ENCODE measurements around the gene SLC7A14.

Gene SLC7A14

GRCh38 chr3:170497207-170498095 is 88.4 kb downstream of the SLC7A14 start:
- no peak for DNase-seq (ENCODE audit: low spot score)

- no peak for DNase-seq (ENCODE audit: low spot score)
Observed at GRCh38 chr3:170496868-170497140, 89.1 kb downstream of the SLC7A14 start.

GRCh38 chr3:170496026-170496867 is 89.6 kb downstream of the SLC7A14 start:
- no peak for DNase-seq (ENCODE audit: low spot score)

GRCh38 chr3:170494766-170495165 is 91.1 kb downstream of the SLC7A14 start:
- no peak for DNase-seq (ENCODE audit: low spot score)

- no peak for DNase-seq (ENCODE audit: low spot score)
Observed at GRCh38 chr3:170493712-170494182, 92.1 kb downstream of the SLC7A14 start.

GRCh38 chr3:170491901-170492300 is 94.0 kb downstream of the SLC7A14 start:
- no peak for DNase-seq (ENCODE audit: low spot score)

GRCh38 chr3:170490828-170491560 is 94.9 kb downstream of the SLC7A14 start:
- no peak for DNase-seq (ENCODE audit: low spot score)

- DNase-seq (ENCODE audit: low spot score), result no peak
Observed at GRCh38 chr3:170488802-170489201, 97.1 kb downstream of the SLC7A14 start.

- no peak for DNase-seq (ENCODE audit: low spot score)
Observed at GRCh38 chr3:170487031-170487430, 98.8 kb downstream of the SLC7A14 start.

- no peak for DNase-seq (ENCODE audit: low spot score)
Observed at GRCh38 chr3:170486398-170486797, 99.5 kb downstream of the SLC7A14 start.

- no peak for DNase-seq (ENCODE audit: low spot score)
Observed at GRCh38 chr3:170485696-170486095, 100.2 kb downstream of the SLC7A14 start.

- DNase-seq (ENCODE audit: low spot score), result no peak
Observed at GRCh38 chr3:170485294-170485693, 100.6 kb downstream of the SLC7A14 start.

- no peak for DNase-seq (ENCODE audit: low spot score)
Observed at GRCh38 chr3:170484869-170485268, 101.0 kb downstream of the SLC7A14 start.

- DNase-seq (ENCODE audit: low spot score), result no peak
Observed at GRCh38 chr3:170483485-170484262, 102.2 kb downstream of the SLC7A14 start.

- DNase-seq (ENCODE audit: low spot score), result no peak
Observed at GRCh38 chr3:170482199-170482598, 103.7 kb downstream of the SLC7A14 start.

GRCh38 chr3:170480111-170480510 is 105.8 kb downstream of the SLC7A14 start:
- no peak for DNase-seq (ENCODE audit: low spot score)

GRCh38 chr3:170477395-170477794 is 108.5 kb downstream of the SLC7A14 start:
- DNase-seq (ENCODE audit: low spot score), result no peak

GRCh38 chr3:170476291-170476690 is 109.6 kb downstream of the SLC7A14 start:
- DNase-seq (ENCODE audit: low spot score), result no peak

- no peak for DNase-seq (ENCODE audit: low spot score)
Observed at GRCh38 chr3:170475092-170475685, 110.7 kb downstream of the SLC7A14 start.

- no peak for DNase-seq (ENCODE audit: low spot score)
Observed at GRCh38 chr3:170473358-170473757, 112.5 kb downstream of the SLC7A14 start.

- DNase-seq (ENCODE audit: low spot score), result no peak
Observed at GRCh38 chr3:170471149-170471548, 114.7 kb downstream of the SLC7A14 start.
